Mesendoderm (in vitro differentiated cells): ENCODE measurements around the gene EFCAB7.
A peak's percentile ranks its signal among the peaks of the same experiment; 100 is the strongest.

Experiments
- DNase-seq: peaks from one replicate; pipeline ENCODE4 v3.0.0; 2013
- H2AK5ac ChIP-seq: 2 replicates; pipeline ENCODE4 v1.6.1; 2013; ENCODE audit warnings: low read length, inconsistent platforms
- H2BK120ac ChIP-seq: 2 replicates; pipeline ENCODE4 v1.6.1; 2013; ENCODE audit warnings: low read depth, mild to moderate bottlenecking, low read length, moderate library complexity, mixed read lengths
- H2BK15ac ChIP-seq: replicated peaks from 2 replicates; pipeline ENCODE4 v1.6.1; 2013; ENCODE audit warnings: low read depth, mild to moderate bottlenecking, moderate library complexity
- H2BK5ac ChIP-seq: 2 replicates; pipeline ENCODE4 v1.6.1; 2013; ENCODE audit warnings: low read length, inconsistent platforms
- H3K18ac ChIP-seq: 2 replicates; pipeline ENCODE4 v1.6.1; 2013; ENCODE audit warnings: mild to moderate bottlenecking, low read length, mixed read lengths
- H3K23ac ChIP-seq: one replicate; pipeline ENCODE4 v1.6.1; 2013; ENCODE audit warnings: low read length
- H3K27ac ChIP-seq: 2 replicates; pipeline ENCODE4 v1.5.1; 2013; ENCODE audit warnings: low read depth, mild to moderate bottlenecking, inconsistent platforms, low read length, moderate library complexity
- H3K27me3 ChIP-seq: 2 replicates; pipeline ENCODE4 v1.6.1; 2013; ENCODE audit warnings: low read length, control low read depth, mild to moderate bottlenecking, inconsistent platforms; ENCODE audit not compliant: insufficient read depth, poor library complexity
- H3K36me3 ChIP-seq: 2 replicates; pipeline ENCODE4 v1.6.1; 2013; ENCODE audit warnings: low read length, inconsistent platforms; ENCODE audit not compliant: control insufficient read depth, insufficient read depth
- H3K4ac ChIP-seq: one replicate; pipeline ENCODE4 v1.6.1; 2013; ENCODE audit warnings: low read depth, mild to moderate bottlenecking, low read length, moderate library complexity
- H3K4me1 ChIP-seq: 2 replicates; pipeline ENCODE4 v1.6.1; 2013; ENCODE audit warnings: low read depth, low read length, inconsistent platforms; ENCODE audit not compliant: control insufficient read depth
- H3K4me2 ChIP-seq: 2 replicates; pipeline ENCODE4 v1.6.1; 2013; ENCODE audit warnings: low read length
- H3K4me3 ChIP-seq: 2 replicates; pipeline ENCODE4 v1.5.1; 2013; ENCODE audit warnings: mild to moderate bottlenecking, low read length
- H3K56ac ChIP-seq: one replicate; pipeline ENCODE4 v1.6.1; 2013; ENCODE audit warnings: low read length
- H3K79me1 ChIP-seq: 2 replicates; pipeline ENCODE4 v1.6.1; 2013; ENCODE audit warnings: low read length, inconsistent platforms
- H3K79me2 ChIP-seq: 2 replicates; pipeline ENCODE4 v1.6.1; 2013; ENCODE audit warnings: mild to moderate bottlenecking, low read length; ENCODE audit not compliant: control insufficient read depth, insufficient read depth
- H3K9ac ChIP-seq: 2 replicates; pipeline ENCODE4 v1.6.1; 2013; ENCODE audit warnings: low read length, inconsistent platforms
- H4K5ac ChIP-seq: one replicate; pipeline ENCODE4 v1.6.1; 2013; ENCODE audit warnings: low read length
- H4K8ac ChIP-seq: one replicate; pipeline ENCODE4 v1.6.1; 2013; ENCODE audit warnings: low read depth, mild to moderate bottlenecking, control low read depth, low read length, moderate library complexity
- WGBS: extraction: QIAGEN DNeasy Blood & Tissue Kit; methylation state at CpG from one replicate; pipeline ENCODE4 v1.1.7; 2013; ENCODE audit warnings: low lambda C conversion rate, missing lambda C conversion rate; ENCODE audit not compliant: insufficient coverage; ENCODE audit errors: extremely low coverage; 5-methylcytosine and 5-hydroxymethylcytosine counted together

The EFCAB7 gene

GRCh38 chr1:63607322-63607721 lies 84.0 kb downstream of the EFCAB7 start:
- Histone ChIP-seq H2BK120ac (no peak overlapping the region), H3K36me3 (no peaks in the 10 kb centered on the region), H3K4me2 (no peak overlapping the region), H4K5ac (no peak overlapping the region), H3K4me3 (no peak overlapping the region), H3K4me1 (peaks cover 4% of the 10 kb centered on the region), H3K56ac (no peak overlapping the region), H3K79me2 (peaks cover 3% of the 10 kb centered on the region), H3K4ac (no peak overlapping the region), H3K79me1 (peaks cover 13% of the 10 kb centered on the region), H3K27ac (no peak overlapping the region), H3K9ac (no peak overlapping the region), H2BK5ac (no peak overlapping the region), H2BK15ac (no peak overlapping the region), H4K8ac (no peak overlapping the region), H3K23ac (no peak overlapping the region), H2AK5ac (no peak overlapping the region), H3K27me3 (no peaks in the 10 kb centered on the region), H3K18ac (no peak overlapping the region)
- no peak for DNase-seq
- no CpG with 5 or more reads among the region's 7 CpGs for WGBS

DNA sequence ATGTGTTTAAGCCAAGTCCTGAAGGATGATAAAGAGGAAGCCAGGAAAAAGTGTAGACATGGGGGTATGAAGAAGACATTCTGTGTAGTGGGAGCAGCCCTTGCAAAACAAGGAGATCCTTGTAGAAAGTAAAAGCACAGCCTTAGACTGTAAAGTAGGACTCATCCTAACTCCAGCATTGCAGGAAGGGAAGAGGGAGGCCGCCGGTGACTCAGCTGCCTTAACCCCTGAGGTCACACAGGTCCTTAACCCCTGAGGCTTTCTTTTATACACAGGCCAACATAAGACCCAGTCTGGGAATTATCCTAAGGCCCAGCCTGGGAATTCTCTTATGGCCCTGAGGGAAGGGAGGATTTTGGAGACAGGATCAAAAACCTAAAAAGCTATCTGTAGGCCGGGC lies 87.9 kb downstream of the EFCAB7 start:
- H3K79me1 ChIP-seq: peaks cover 7% of the 10 kb centered on the region
- H4K5ac ChIP-seq: no peak overlapping the region
- no peak overlapping the region for H2BK120ac ChIP-seq
- H2BK5ac ChIP-seq: no peak overlapping the region
- no peak overlapping the region for H3K4me3 ChIP-seq
- peak; percentile 48 for DNase-seq
- WGBS: no CpG with 5 or more reads among the region's 3 CpGs
- H2AK5ac ChIP-seq: no peak overlapping the region
- no peak overlapping the region for H3K27ac ChIP-seq
- H3K4me1 ChIP-seq: peaks cover 13% of the 10 kb centered on the region
- H2BK15ac ChIP-seq: no peak overlapping the region
- no peaks in the 10 kb centered on the region for H3K36me3 ChIP-seq
- H3K9ac ChIP-seq: no peak overlapping the region
- no peak overlapping the region for H4K8ac ChIP-seq
- H3K23ac ChIP-seq: no peak overlapping the region
- H3K79me2 ChIP-seq: no peaks in the 10 kb centered on the region
- no peak overlapping the region for H3K4ac ChIP-seq
- peak overlapping the region; percentile 18 for H3K18ac ChIP-seq
- H3K4me2 ChIP-seq: no peak overlapping the region
- no peak overlapping the region for H3K56ac ChIP-seq
- H3K27me3 ChIP-seq: no peaks in the 10 kb centered on the region

- Histone ChIP-seq H4K8ac (no peak overlapping the region), H3K56ac (peak overlapping the region; percentile 19), H3K27me3 (no peaks in the 10 kb centered on the region), H3K23ac (no peak overlapping the region), H3K79me2 (no peaks in the 10 kb centered on the region), H3K9ac (peak overlapping the region; percentile 20), H4K5ac (no peak overlapping the region), H3K4ac (no peak overlapping the region), H3K4me2 (no peak overlapping the region), H2BK120ac (no peak overlapping the region), H3K36me3 (no peaks in the 10 kb centered on the region), H2BK15ac (no peak overlapping the region), H3K4me3 (no peak overlapping the region), H3K79me1 (peaks cover 7% of the 10 kb centered on the region), H2AK5ac (peak overlapping the region; percentile 32), H2BK5ac (peak overlapping the region; percentile 5), H3K27ac (peak overlapping the region; percentile 39), H3K18ac (peak overlapping the region; percentile 89), H3K4me1 (peaks cover 13% of the 10 kb centered on the region)
- DNase-seq: no peak
- WGBS: no CpG with 5 or more reads among the region's 4 CpGs
Measured at GRCh38 chr1:63612564-63612963, 89.2 kb downstream of the EFCAB7 start.

DNA sequence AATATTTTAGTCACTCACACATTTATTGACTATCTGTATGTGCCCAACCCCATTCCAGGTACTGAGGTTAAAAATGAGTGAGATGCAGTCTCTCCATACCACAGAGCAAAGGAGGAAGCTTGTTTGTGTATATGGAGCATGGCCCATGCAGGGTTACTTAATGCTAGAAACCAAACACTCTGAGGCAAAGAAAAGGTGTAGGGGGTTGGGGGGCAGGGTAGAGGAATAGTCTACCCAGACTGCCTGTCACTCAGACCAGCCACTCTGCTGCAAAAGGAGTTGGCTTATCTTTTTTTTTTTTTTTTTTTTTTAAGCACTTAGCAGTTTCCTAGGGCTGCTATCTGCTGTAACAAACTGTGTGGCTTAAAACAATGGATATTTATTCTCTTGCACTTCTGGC lies 89.6 kb downstream of the EFCAB7 start:
- Histone ChIP-seq H3K4me2 (no peak overlapping the region), H3K36me3 (no peaks in the 10 kb centered on the region), H3K23ac (no peak overlapping the region), H3K18ac (peak overlapping the region; percentile 89), H2BK5ac (peak overlapping the region; percentile 5), H3K9ac (peak overlapping the region; percentile 20), H4K5ac (no peak overlapping the region), H3K79me2 (no peaks in the 10 kb centered on the region), H3K56ac (peak overlapping the region; percentile 40), H3K4ac (no peak overlapping the region), H2BK15ac (no peak overlapping the region), H2BK120ac (no peak overlapping the region), H2AK5ac (no peak overlapping the region), H4K8ac (no peak overlapping the region), H3K27ac (peak overlapping the region; percentile 65), H3K4me1 (peaks cover 13% of the 10 kb centered on the region), H3K79me1 (peaks cover 7% of the 10 kb centered on the region), H3K4me3 (no peak overlapping the region), H3K27me3 (no peaks in the 10 kb centered on the region)
- DNase-seq: peak; percentile 63

DNA sequence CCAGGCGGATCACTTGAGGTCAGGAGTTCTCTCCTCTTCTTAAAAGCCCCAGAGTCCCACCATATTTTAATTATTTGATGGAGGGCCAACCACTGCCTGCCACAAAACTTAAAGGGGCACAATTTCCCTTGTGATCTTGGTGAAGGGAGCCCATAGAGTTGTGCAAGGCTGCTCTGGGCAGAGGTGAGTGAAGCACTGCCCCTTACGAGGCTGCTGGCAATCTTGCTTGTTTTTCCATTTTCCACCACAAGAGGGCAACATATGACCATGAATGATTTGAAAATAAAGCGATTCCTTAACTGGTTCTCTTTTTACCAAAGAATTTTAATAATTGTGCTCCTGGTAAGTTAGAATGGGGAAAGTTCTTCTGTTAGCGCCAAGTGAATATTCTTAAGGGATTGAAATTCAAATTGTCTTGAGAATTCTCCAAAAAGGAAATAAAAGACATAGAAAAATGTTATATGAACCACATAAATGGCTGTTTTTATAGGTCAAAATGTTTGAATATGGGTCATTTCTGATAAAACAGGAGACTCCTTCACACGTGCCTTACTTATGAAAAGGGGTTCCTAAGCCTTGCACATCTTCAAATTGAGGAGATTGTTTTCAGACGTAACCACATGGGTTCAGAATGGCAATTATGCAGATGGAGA lies 92.6 kb downstream of the EFCAB7 start:
- Histone ChIP-seq H3K56ac (peak overlapping the region; percentile 50), H3K4me1 (peaks cover 13% of the 10 kb centered on the region), H2BK15ac (no peak overlapping the region), H2BK5ac (no peak overlapping the region), H3K36me3 (no peaks in the 10 kb centered on the region), H2BK120ac (no peak overlapping the region), H3K27me3 (no peaks in the 10 kb centered on the region), H3K27ac (no peak overlapping the region), H3K23ac (no peak overlapping the region), H3K4me2 (no peak overlapping the region), H3K4me3 (no peak overlapping the region), H4K5ac (no peak overlapping the region), H3K79me1 (peaks cover 4% of the 10 kb centered on the region), H2AK5ac (no peak overlapping the region), H4K8ac (no peak overlapping the region), H3K79me2 (no peaks in the 10 kb centered on the region), H3K9ac (no peak overlapping the region), H3K4ac (no peak overlapping the region), H3K18ac (peak overlapping the region; percentile 44)
- no CpG with 5 or more reads among the region's 6 CpGs for WGBS
- peak; percentile 80 for DNase-seq

DNA sequence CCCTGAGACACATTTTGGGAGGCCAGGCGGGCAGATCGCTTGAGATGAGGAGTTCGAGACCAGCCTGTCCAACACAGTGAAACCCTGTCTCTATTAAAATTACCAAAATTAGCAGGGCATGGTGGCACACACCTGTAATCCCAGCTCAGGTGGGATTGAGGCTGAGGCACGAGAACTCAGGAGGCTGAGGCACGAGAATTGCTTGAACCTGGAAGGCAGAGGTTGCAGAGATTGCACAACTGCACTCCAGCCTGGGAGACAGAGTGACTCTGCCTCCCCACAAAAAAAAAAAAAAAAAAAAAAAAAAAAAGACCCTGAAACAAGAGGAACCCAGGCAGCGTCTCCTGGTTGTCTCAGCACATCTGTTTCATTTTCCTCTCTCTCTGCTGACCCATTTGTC lies 94.1 kb downstream of the EFCAB7 start:
- no peak overlapping the region for H2BK5ac ChIP-seq
- H3K4me3 ChIP-seq: no peak overlapping the region
- no peaks in the 10 kb centered on the region for H3K27me3 ChIP-seq
- H2BK120ac ChIP-seq: no peak overlapping the region
- H3K4me1 ChIP-seq: peaks cover 8% of the 10 kb centered on the region
- no peak overlapping the region for H3K56ac ChIP-seq
- no peak overlapping the region for H2BK15ac ChIP-seq
- no peak for DNase-seq
- no peaks in the 10 kb centered on the region for H3K36me3 ChIP-seq
- no peak overlapping the region for H3K27ac ChIP-seq
- no peak overlapping the region for H3K4ac ChIP-seq
- H3K18ac ChIP-seq: no peak overlapping the region
- WGBS: no CpG with 5 or more reads among the region's 6 CpGs
- H4K5ac ChIP-seq: no peak overlapping the region
- no peak overlapping the region for H2AK5ac ChIP-seq
- H3K9ac ChIP-seq: no peak overlapping the region
- no peaks in the 10 kb centered on the region for H3K79me2 ChIP-seq
- no peak overlapping the region for H3K23ac ChIP-seq
- no peak overlapping the region for H4K8ac ChIP-seq
- H3K79me1 ChIP-seq: peaks cover 2% of the 10 kb centered on the region
- no peak overlapping the region for H3K4me2 ChIP-seq
